ENCODE results near the gene CHST2. TPM values are rescaled to one million over a fixed set of nuclear protein-coding genes. Genes with fewer than 3 reads are reported as not detected.

CHST2 gene
- total RNA-seq, 4 donors from 2014 or later = 0.75 to 8.8 (median 3.0) TPM

GRCh38 chr3:143151004-143151731 lies 31.6 kb downstream of the CHST2 start:
- DNase-seq = no peak
- H3K27me3 ChIP-seq = no peaks in the 10 kb centered on the region
- TF ChIP-seq EP300 (IDR thresholded peaks at IDR 0.05; ENCODE audit: low read depth) (no peak), POLR2A (IDR thresholded peaks at IDR 0.05) (no peak), CTCF (IDR thresholded peaks at IDR 0.05) (no peak), POLR2AphosphoS5 (IDR thresholded peaks at IDR 0.05) (no peak)
- intact Hi-C loops (cut with DNase I; ENCODE audit: low total_unique reads) = no loop called here
- WGBS, 2 donors (ENCODE audit: low coverage in 1 of 2) = 72% methylated on average over 7 of the region's 7 CpGs; no CpG with 5 or more reads in 1 of the 2 donors
- in situ Hi-C loops (cut with MboI; ENCODE audit: low pct_ligation_motif_present in 1 of 4, low pct_unique_long_range_greater_than_20kb in 1 of 4, low sequenced_read_pairs in 3 of 4) = no loop called here
- H3K4me3 ChIP-seq = no peak overlapping the region
- H3K4me1 ChIP-seq = no peaks in the 10 kb centered on the region
- no peak overlapping the region for H3K27ac ChIP-seq
- no peaks in the 10 kb centered on the region for H3K9me3 ChIP-seq
- no peaks in the 10 kb centered on the region for H3K36me3 ChIP-seq

- Histone ChIP-seq H3K4me1 (no peaks in the 10 kb centered on the region), H3K4me3 (no peak overlapping the region), H3K9me3 (no peaks in the 10 kb centered on the region), H3K36me3 (no peaks in the 10 kb centered on the region), H3K27me3 (no peaks in the 10 kb centered on the region), H3K27ac (no peak overlapping the region)
- in situ Hi-C loops (cut with MboI; ENCODE audit: low pct_ligation_motif_present in 1 of 4, low pct_unique_long_range_greater_than_20kb in 1 of 4, low sequenced_read_pairs in 3 of 4) (no loop called here), intact Hi-C loops (cut with DNase I; ENCODE audit: low total_unique reads) (no loop called here)
- TF ChIP-seq POLR2AphosphoS5 (IDR thresholded peaks at IDR 0.05) (no peak), EP300 (IDR thresholded peaks at IDR 0.05; ENCODE audit: low read depth) (no peak), CTCF (IDR thresholded peaks at IDR 0.05) (no peak), POLR2A (IDR thresholded peaks at IDR 0.05) (no peak)
- DNase-seq = no peak
- 79 to 80% methylated on average over 3 to 5 of the region's 5 CpGs for WGBS, 2 donors (ENCODE audit: low coverage in 1 of 2)
These were observed 32.5 kb downstream of the CHST2 start for GRCh38 chr3:143152043-143152442.

- Histone ChIP-seq H3K27ac (no peak overlapping the region), H3K36me3 (no peaks in the 10 kb centered on the region), H3K9me3 (no peaks in the 10 kb centered on the region), H3K27me3 (no peaks in the 10 kb centered on the region), H3K4me3 (no peak overlapping the region), H3K4me1 (no peaks in the 10 kb centered on the region)
- no peak for DNase-seq
- in situ Hi-C loops (cut with MboI; ENCODE audit: low pct_ligation_motif_present in 1 of 4, low pct_unique_long_range_greater_than_20kb in 1 of 4, low sequenced_read_pairs in 3 of 4) = no loop called here
- TF ChIP-seq POLR2A (IDR thresholded peaks at IDR 0.05) (no peak), CTCF (IDR thresholded peaks at IDR 0.05) (no peak), POLR2AphosphoS5 (IDR thresholded peaks at IDR 0.05) (no peak), EP300 (IDR thresholded peaks at IDR 0.05; ENCODE audit: low read depth) (no peak)
- intact Hi-C loops (cut with DNase I; ENCODE audit: low total_unique reads) = no loop called here
- WGBS, 2 donors (ENCODE audit: low coverage in 1 of 2) = 44 to 47% methylated on average over 4 of the region's 4 CpGs
These were observed 36.2 kb downstream of the CHST2 start for GRCh38 chr3:143155756-143156155.

GRCh38 chr3:143158014-143158988 lies 38.7 kb downstream of the CHST2 start:
- Histone ChIP-seq H3K9me3 (no peaks in the 10 kb centered on the region), H3K36me3 (no peaks in the 10 kb centered on the region), H3K27ac (no peak overlapping the region), H3K4me3 (no peak overlapping the region), H3K4me1 (no peaks in the 10 kb centered on the region), H3K27me3 (no peaks in the 10 kb centered on the region)
- WGBS, 2 donors (ENCODE audit: low coverage in 1 of 2) = 40% methylated on average over 2 of the region's 2 CpGs; no CpG with 5 or more reads in 1 of the 2 donors
- TF ChIP-seq POLR2AphosphoS5 (IDR thresholded peaks at IDR 0.05) = no peak
- no peak for TF ChIP-seq EP300 (IDR thresholded peaks at IDR 0.05; ENCODE audit: low read depth)
- TF ChIP-seq POLR2A (IDR thresholded peaks at IDR 0.05) = no peak
- no peak for TF ChIP-seq CTCF (IDR thresholded peaks at IDR 0.05)
- no peak for DNase-seq
- in situ Hi-C loops (cut with MboI; ENCODE audit: low pct_ligation_motif_present in 1 of 4, low pct_unique_long_range_greater_than_20kb in 1 of 4, low sequenced_read_pairs in 3 of 4) = no loop called here
- intact Hi-C loops (cut with DNase I; ENCODE audit: low total_unique reads) = no loop called here
